Dedifferentiated amniotic fluid mesenchymal stem cell (primary cell): ENCODE results near the gene TENT4A.
"Not testable (repeated sequence)": the region's sequence is repeated elsewhere in the genome, so short reads cannot be mapped to it uniquely, and the experiment has no call there.

Experiments
- DNase-seq: peaks from one replicate; pipeline ENCODE4 v3.0.0-alpha.2; 2016; ENCODE audit errors: extremely low spot score

The TENT4A gene

DNA sequence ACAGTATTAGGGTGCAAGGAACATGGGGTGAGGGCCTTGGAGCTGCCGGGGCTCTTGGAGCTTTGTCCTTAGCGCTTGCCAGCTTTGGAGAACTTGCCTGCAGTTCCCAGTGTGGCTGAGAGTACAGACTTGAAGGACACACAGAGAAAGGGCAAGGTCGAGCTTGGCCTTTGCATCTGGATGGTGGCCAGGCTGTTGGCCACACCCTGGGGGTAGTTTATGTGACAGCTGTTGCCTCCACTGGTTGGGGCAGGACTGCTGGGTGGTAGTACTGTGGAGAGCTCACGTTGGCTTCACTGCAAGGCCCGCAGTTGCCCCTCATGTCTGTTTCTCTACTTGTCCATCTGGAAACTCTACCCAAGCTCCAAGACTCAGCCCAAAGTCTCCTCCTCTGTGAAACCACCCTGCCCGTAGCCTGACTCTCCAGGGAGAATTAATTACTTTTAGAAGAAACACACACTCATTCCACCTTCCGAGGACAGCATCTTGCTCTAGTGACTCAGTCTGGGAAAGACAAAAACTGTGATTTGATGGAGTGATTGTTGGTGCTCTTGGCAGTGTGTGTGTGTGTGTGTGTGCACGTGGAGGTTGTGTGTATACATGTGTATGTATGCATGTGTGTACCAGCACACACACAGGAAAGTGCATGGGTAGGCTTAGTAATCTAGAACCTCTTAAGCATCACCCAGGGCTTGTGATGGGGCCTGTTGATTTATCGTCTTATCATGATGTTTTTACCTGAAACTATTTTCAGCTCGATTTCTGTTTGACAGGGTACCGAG is 57.8 kb downstream of the TENT4A start:
- no peak for DNase-seq

DNA sequence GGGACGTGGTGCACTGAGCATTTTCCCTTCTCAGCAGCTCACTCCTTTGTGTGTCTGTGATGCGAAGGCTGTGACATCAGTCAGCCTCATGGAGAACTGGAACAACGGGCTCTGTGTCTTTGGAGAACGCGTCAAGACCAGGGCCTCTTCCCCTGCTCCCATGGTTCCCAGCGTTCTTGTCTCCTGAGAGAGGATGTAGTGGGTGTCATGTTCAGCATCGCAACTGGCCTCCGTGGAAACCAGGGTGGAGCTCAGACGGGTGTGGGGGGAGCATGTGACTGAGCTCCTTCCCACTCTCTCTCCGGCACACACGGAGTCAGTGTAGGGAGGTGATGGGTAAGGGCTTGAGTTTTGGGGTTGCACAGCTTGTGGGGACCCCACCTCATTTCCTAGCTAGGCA is 59.7 kb downstream of the TENT4A start:
- DNase-seq = no peak

DNA sequence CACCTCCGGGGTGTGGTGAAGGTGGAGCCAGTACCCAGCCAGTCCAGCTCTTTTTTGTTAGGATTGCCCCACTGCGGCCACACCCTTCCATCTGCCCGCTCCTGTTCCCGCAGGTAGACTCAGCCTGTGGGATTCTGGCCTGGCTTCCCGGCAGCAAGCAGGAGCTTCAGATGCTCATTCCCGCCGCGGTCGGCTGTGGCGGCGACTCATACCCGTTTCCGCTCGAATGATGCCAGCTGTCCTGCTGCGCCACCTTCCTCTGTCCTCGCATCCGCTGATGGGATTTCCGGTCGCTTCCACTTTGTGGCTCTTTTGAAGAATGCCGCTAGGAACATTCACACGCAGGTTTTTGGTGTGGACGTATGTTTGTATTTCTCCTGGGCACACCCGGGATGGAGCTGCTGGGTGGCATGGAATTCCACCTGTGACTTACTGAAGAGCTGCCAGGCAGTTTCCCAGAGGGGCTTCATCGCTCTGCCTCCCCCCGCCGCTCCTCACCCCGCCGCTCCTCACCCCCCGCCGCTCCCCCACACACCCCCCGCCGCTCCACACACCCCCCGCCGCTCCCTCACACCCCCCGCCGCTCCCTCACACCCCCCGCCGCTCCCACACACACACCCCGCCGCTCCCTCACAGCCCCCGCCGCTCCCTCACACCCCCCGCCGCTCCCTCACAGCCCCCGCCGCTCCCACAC is 60.3 kb downstream of the TENT4A start:
- DNase-seq = no peak

DNA sequence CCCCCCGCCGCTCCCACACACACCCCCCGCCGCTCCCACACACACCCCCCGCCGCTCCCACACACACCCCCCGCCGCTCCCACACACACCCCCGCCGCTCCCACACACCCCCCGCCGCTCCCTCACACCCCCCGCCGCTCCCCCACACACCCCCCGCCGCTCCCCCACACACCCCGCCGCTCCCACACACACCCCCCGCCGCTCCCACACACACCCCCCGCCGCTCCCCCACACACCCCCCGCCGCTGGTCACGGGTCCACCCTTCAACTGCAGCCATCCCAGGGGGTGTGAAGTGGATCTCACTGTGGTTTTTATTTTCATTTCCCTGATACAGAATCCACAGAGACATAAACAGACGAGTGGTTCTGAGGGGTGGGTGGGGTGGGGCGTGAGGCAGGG is 61.0 kb downstream of the TENT4A start:
- DNase-seq = not testable (repeated sequence)

DNA sequence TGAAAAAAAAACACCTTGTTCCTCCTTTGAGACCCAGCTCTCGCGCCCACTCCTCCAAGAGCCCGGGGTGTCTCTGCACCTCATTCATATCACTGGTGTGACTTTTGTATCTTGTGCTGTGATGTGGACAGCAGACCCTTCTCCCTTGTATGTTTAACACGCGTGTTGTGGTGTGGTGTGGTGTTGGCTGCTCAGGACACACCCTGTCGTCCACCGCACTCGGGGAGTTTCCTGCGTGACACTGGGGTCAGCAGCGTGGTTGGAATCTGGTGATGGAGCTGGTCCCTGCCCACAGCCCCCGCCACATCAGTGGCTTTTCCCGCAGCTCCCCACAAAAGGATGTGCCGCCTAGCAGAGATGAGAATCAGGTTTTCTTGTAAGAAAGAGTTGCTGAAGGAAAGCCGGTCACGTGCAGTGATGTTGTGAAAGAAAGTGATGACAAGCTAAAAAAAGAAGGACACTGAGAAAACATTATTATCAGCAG is 61.5 kb downstream of the TENT4A start:
- no peak for DNase-seq

DNA sequence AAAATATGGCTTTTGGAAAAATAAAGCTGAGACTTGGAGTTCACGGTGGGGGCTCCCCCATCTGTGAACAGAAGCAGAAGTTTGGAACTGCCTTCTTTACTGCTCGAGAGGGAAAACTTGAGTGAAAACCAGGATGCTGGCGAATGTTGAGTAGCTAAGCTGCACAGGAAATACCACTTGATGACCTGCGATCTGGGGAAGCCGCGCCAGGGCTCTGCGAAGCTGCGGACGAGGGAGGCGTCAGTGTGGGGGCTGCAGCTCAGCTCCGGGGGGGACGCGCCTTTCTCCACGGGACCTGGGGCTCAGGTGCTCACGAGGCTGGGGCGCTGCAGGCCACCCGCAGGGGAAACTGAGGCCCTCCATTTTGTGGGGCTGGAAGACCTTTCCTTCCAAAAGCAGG is 62.3 kb downstream of the TENT4A start:
- no peak for DNase-seq

DNA sequence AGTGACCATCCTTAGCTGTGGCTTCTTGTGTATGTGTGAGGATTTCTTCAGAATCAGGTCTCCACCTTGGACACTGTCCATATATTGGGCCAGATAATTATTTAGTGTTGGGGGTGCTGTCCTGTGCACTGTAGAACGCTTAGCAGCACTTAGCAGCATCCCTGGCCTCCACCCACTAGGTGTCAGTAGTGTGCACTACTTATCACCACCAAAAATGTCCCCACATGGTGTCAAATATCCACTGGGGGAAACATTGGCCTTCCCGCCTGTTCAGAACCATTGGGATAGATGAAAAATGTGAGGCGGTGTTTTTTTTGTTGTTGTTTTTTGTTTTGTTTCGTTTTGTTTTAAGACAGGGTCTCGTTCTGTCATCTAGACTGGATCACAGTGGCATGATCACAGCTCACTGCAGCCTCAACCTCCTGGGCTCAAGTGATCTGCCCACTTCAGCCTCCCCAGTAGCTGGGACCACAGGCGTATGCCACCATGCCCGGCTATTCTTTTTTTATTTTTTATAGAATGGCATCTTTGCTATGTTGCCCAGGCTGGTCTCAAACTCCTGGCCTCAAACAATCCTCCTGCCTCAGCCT is 67.7 kb downstream of the TENT4A start:
- no peak for DNase-seq

DNA sequence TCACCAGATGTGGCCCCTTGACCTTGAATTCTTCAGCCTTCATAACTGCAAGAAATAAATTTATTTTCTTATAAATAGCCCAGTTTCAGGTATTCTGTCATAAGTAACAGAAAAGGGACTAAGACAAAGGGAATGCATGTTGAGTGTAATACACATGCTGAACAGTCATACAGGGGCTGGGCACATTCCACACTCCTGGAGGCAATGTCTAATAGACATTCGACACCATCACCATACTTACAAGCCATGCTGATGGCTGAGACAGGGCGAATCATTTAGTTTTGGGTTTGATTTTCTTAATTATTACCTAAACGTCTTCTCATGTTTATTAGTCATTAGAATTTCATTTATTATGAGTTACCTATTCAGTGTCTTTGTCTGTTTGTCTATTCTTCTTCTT is 68.5 kb downstream of the TENT4A start:
- no peak for DNase-seq

DNA sequence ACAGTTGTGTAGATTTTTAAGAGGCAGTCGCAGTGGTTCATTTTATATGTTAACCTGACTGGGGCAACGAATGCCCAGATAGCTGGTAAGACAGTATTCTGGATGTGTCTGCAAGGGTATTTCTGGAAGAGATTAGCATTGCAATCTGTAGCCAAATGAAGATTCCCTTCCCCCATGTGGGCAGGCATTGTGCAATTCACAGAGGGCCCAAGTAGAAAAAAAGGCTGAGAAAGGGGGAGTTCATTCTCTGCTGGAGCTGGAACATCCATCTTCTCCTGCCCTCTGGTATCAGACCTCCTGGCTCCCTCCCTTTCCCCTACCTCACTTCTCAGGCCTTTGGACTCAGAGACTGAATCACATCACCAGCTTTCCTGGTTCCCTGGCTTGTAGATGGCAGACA is 70.6 kb downstream of the TENT4A start:
- DNase-seq = no peak

DNA sequence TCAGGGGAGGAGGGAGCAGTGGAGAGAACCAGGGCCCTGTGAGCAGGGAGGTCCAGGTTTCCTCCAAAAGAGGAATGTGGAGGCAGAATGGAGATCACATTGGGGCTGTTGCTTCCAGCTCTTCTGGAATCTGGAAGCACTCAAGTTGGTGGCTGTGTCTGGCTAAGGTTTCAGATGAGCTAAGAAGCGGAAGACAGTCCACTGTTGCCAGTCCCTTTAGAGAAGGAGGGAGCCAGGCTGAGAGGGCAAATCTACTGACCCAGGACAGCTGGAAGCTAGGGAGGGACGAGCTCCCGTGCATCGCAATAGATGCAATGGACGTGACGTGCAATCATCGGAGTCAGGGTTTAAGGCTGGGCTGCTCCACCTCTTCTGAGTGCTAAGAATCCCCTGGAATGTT is 71.2 kb downstream of the TENT4A start:
- DNase-seq = no peak

DNA sequence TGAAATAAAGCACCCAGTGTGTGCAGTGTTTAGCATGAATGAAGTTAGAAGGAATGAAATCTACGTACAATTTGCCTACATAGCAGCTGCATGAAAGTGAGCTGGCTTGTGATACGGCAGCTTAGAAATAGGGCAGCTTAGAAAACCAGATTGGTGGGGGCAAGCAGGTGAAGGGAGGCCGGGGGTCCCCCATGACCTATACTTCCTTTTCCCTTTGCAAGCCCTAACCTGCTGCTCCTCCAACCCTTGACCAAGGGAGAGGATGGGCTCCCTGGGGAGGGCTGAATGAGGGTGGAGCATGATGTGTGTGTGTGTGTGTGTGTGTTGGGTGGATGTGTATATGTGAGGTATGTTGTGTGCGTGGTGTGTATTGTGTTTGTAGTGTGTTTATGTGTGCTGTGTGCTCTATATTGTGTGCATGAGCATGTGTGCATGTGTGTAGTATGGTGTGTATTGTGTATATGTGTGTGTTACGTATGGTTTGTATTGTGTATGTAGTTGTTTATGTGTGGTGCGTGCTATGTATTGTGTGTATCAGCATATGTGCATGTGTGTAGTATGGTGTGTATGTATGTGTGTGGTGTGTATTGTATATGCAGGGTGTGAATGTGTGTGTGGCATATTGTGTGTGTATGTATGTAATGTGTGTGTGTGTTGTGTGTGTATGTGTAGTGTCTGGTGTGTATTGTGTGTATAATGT is 72.1 kb downstream of the TENT4A start:
- no peak for DNase-seq

DNA sequence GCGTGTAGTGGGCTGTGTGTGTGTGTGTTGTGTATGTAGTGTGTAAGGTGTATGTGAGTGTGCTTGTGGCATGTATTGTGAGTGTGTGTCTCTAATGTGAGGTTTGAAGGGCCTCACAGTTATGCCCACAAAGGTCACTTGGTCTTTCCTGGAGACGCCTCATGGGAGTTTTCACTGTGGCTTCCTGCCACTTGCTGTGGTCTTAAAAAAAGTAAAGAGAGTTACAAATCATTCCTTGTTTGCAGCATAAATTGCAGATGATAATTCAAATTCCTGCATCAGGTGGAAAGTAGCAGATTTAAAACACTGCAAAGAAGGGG is 72.6 kb downstream of the TENT4A start:
- DNase-seq = no peak

DNA sequence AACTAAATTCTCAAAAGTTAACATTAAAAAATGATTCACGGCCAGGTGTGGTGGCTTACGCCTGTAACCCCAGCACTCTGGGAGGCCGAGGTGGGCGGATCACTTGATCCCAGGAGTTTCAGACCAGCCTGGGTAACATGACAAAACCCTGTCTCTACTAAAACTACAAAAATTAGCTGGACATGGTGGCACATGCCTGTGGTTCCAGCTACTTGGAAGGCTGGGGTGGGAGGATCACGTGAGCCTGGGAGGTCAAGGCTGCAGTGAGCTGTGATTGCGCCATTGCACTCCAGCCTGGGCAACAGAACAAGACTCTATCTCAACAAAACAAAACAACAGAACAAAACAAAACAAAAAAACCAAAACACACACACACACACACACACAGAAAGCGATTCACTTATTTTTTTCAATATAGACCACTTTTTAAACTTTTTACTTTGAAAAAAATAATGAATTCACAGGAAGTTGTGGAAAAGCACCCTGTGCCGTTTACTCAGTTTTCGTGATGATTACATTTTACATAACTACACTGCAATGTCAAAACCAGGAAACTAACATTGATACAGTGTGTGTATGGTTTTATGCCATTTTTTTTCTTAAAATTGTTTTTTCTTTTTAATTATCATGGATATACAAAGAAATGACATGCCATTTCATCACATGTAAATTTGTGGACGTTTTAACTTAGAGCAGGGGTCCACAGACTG is 73.7 kb downstream of the TENT4A start:
- no peak for DNase-seq

DNA sequence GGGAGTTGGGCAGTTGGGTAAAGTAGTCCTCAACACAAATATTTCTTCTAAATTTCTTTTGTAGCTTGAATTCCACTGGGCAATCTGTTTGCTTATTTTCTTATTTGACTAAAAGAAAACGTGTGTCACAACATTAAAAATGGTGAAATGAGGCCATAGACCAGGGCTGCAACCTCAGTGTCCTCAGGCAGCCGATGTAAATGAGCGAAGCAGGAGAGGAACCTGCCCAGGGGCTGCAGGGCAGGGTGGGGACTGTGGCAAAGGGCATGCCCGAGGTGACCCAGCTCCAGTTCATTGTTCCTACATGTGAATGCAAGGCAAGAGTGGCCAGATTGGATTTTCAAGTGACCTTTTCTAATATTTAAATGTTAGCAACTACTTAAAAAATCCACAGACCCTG is 74.7 kb downstream of the TENT4A start:
- DNase-seq = no peak

DNA sequence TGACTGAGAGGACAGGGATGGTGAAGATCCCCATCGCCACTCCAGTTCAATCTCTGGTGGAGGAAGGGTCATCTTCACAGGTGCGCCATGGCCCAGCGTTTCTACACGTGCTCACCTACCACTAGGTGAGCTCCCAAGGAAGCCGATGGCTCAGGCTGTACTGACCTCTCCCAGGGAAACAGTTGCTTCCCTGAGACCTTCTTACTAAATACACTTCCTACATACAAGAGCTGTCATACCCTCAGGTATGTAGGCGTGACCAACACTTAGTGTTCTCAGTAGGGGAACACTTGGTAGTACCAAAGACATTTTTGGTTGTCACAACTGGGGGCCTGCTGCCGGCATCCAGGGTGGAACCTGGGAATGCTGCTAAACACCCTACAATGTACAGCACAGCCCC is 75.2 kb downstream of the TENT4A start:
- no peak for DNase-seq

DNA sequence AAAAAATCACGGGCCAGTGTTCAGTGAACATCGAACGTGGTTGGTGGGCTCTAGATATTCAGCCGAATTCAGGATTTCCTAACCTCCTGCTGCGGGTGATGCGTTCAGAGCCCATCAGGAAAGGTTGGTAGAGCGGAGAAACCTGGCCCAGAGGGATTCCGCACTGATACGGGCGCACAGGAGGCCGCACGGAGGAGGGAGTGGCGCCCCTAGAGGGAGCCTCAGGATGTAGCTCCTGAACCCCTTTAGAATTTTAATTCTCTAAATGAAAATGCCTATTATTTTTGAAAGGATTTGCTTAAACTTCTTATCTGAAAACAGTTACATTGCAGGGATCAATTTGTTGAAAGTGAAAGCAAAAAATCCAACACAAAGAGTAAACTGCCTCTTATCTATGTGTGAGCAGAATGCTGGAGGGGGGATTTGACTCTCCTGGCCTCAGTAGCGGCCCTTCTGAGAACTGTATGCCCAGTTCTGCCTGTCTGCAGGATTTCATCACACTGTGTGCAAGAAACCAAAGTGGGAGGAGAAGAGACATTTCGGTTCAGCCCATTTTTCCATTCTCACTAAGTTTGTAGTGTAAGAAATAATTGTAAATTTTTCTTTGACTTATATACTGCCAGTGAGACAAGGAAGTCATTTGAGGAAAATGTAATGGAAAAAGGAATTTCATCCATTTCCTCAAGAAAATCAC is 75.9 kb downstream of the TENT4A start:
- DNase-seq = no peak

DNA sequence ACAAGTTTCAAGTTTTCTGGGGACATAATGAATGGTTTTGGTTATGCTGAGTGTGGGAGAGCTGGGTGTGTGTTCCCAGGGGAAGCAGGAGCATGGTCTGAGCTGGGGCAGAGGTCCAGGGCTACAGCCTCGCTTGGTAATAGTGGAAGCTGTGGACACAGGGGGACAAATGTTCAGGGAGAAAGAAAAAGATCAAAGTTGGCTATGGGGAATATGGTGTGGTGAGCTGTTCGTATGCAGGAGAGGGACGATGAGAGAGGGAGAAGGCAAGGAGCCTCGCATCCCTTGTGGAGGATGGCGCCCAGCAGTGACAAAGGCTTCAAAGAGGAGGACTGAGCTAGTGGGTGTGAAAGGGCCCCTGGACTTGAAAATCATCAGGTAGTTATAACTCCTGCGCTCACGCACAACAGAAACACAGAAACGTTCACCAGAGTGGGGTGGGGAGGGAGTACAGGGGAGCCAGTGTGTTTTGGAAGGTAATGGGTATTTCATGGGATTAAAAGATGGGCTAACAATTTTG is 77.2 kb downstream of the TENT4A start:
- no peak for DNase-seq

DNA sequence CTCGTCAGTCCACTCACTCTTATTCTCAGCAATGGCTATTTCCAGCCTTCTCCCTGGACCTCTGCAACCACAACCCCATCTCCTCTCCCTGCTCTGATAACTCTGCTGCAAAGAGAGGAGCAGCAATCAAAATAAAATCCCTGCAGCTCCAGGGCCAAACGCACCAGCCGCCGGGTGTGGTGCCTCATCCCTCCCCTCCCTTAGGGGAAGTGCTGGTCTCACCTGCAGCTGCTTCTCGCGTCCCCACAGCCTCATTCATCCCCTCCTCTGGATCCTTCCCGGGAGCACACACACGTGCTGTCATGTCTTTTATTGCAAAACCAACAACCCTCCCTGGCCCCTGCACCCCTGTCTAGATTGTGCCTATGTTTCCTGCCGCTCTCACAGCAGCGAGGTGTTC is 77.8 kb downstream of the TENT4A start:
- no peak for DNase-seq

DNA sequence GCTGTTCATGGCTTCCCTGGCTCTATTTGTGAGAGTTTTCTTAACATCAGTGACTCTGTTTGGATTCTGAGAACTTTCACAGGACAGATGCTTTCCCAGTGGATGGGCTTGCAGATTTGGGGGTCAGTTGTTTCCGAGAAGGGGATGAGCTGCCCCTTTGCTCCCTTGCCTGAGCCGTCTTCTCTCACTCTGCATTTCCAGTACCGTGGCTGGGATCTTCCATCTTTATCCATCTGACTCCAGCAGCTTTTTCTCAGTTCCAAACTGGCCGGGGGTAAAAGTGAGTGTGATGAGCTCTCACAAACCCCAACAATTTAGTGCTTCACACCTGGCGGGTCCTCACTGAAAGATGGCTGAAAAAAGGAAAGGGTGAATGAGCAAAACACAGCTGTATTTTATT is 79.1 kb downstream of the TENT4A start:
- no peak for DNase-seq

DNA sequence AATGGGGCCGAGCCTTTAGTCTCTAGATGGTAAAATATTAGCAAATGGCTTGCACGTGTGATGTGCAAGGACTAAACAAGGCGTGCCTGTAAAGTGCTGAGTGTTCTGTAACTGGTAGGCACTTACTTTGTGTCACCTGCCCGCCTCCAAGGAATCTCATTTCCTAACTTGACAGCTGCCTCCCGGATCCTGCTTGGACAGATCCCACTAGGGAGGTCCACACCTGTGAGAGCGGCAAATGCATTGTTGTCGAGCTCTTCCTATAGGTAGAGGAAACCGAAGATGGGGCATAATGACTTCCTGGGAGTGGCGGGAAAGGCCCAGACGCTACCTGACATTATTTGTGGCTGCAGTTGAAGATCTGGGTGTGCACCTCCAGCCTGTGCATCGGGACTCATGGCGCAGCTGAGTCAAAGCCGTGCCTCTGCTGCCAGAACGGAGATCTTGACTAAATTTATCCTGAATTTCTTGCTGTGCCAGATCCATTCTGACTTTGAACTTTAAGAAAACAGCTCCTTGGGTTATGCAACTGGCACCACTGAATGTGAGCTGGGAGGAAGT is 79.8 kb downstream of the TENT4A start:
- DNase-seq = no peak

DNA sequence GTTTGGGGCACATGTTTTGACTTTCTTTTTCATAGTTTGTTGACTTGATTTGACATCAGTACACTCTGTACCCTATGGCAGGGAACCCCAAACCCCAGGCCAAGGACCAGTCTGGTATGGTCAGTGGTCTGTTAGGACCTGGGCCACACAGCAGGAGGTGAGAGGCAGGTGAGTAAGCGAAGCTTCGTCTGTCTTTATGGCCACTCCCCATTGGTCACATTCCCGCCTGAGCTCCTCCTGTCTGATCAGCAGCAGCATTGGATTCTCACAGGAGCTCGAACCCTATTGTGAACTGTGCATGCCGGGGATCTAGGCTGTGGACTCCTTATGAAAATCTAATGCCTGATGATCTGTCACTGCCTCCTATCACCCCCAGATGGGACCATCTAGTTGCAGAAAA is 88.0 kb downstream of the TENT4A start:
- no peak for DNase-seq
